K562 (cell line): Measurements from ENCODE around the gene LUC7L3. TPM values are rescaled to one million over a fixed set of nuclear protein-coding genes. Genes with fewer than 3 reads are reported as not detected.

Experiments used
- BCOR ChIP-seq: fragments of 450-650 bp; IDR thresholded peaks from 2 replicates; pipeline ENCODE4 v1.6.1; 2016
- CBFA2T2 ChIP-seq: fragments of 450-650 bp; conservative IDR thresholded peaks from 2 replicates; pipeline ENCODE4 v1.6.1; 2017; ENCODE audit warnings: mild to moderate bottlenecking
- EHMT2 ChIP-seq: fragments of 450-650 bp; IDR thresholded peaks from 2 replicates; pipeline ENCODE4 v1.6.1; 2018; ENCODE audit warnings: antibody characterized with exemption
- HSF4 ChIP-seq: fragments of 250-450 bp; sonication (Bioruptor Pico); IDR thresholded peaks from 2 replicates; pipeline ENCODE4 v2.1.2; 2022; ENCODE audit warnings: mild to moderate bottlenecking, moderate library complexity, borderline replicate concordance
- ID3 ChIP-seq, 2 experiments: fragments of 250-450 bp in 1 of 2; fragments of 450-650 bp in 1 of 2; sonication (Bioruptor Pico) in 1 of 2; IDR thresholded peaks; 2 replicates each; pipeline versions ENCODE4 v1.6.1 to v1.8.0; 2016 to 2021; ENCODE audit warnings: mild to moderate bottlenecking in 2 of 2, moderate library complexity in 2 of 2, missing compliant biosample characterization in 1 of 2, missing genetic modification characterization in 1 of 2
- MAFG ChIP-seq: fragments of 450-650 bp; conservative IDR thresholded peaks from 2 replicates; pipeline ENCODE4 v1.6.1; 2016; ENCODE audit warnings: missing genetic modification characterization, missing compliant biosample characterization
- NFXL1 ChIP-seq: fragments of 450-650 bp; formaldehyde crosslinking; IDR thresholded peaks from 2 replicates; pipeline ENCODE4 v1.4.0; 2021; ENCODE audit warnings: mild to moderate bottlenecking
- RBM14 ChIP-seq: fragments of 200-400 bp; formaldehyde crosslinking; IDR thresholded peaks from 2 replicates; pipeline ENCODE4 v1.6.1; 2018; ENCODE audit warnings: low read depth, mild to moderate bottlenecking, low read length, moderate library complexity, borderline replicate concordance; ENCODE audit not compliant: insufficient read depth
- RBM17 ChIP-seq: fragments of 200-400 bp; formaldehyde crosslinking; IDR thresholded peaks from 2 replicates; pipeline ENCODE4 v1.6.1; 2017; ENCODE audit warnings: low read depth, mild to moderate bottlenecking, low read length, borderline replicate concordance
- SIRT6 ChIP-seq: IDR thresholded peaks from one replicate; pipeline ENCODE4 v1.6.1; 2012; ENCODE audit warnings: low read depth, mild to moderate bottlenecking, control low read depth, inconsistent platforms, low read length, moderate library complexity
- SP1 ChIP-seq: sonication (generic); formaldehyde crosslinking; IDR thresholded peaks from 2 replicates; pipeline ENCODE4 v1.8.1; 2022; ENCODE audit warnings: mild to moderate bottlenecking, missing genetic modification reagents
- SPI1 ChIP-seq: IDR thresholded peaks from 2 replicates; pipeline ENCODE4 v1.6.1; 2011; ENCODE audit warnings: low read depth, low read length, control low read depth, borderline replicate concordance
- STAT5B ChIP-seq: fragments of 250-450 bp; sonication (Bioruptor Pico); IDR thresholded peaks from 2 replicates; pipeline ENCODE4 v1.8.0; 2021; ENCODE audit warnings: mild to moderate bottlenecking, inconsistent platforms
- TAF7 ChIP-seq: fragments of 450-650 bp; IDR thresholded peaks from 2 replicates; pipeline ENCODE4 v1.6.1; 2016; ENCODE audit warnings: missing genetic modification characterization, missing compliant biosample characterization
- TCF7 ChIP-seq: sonication (generic); IDR thresholded peaks from 2 replicates; pipeline ENCODE4 v1.6.1; 2016; ENCODE audit warnings: antibody characterized with exemption, borderline replicate concordance
- ZEB2 ChIP-seq: fragments of 450-650 bp; IDR thresholded peaks from 2 replicates; pipeline ENCODE4 v1.6.1; 2016
- ZFP36 ChIP-seq: fragments of 150-350 bp; IDR thresholded peaks from 2 replicates; pipeline ENCODE4 v1.6.1; 2018; ENCODE audit warnings: low read length, low read depth; ENCODE audit not compliant: partially characterized antibody
- polyA plus RNA-seq, 8 experiments: library from polyadenylated mRNA; depleted of rRNA in 4 of 8; stranded (reverse) in 5 of 8; unstranded in 3 of 8; fragments of >200 nt; fragmentation: Nextera tagmentation in 2 of 8; fragmentation: Illumina TruSeq in 1 of 8; extraction: Ambion mirVana in 2 of 8; extraction: Trizol in 1 of 8; gene quantifications; 2 replicates each; pipeline versions ENCODE4 v1.2.1 to v1.2.3, GENCODE V29; 2011 to 2014; ENCODE audit warnings: inconsistent platforms in 1 of 8, missing spikeins in 1 of 8
- total RNA-seq, 7 experiments: library from RNA; depleted of rRNA in 6 of 7; stranded (reverse); fragments of >200 nt in 6 of 7; fragmentation: Illumina TruSeq in 2 of 7; extraction: Trizol in 2 of 7; gene quantifications; 2 replicates each; pipeline versions ENCODE4 v1.2.1 to v1.2.3, GENCODE V29; 2011 to 2021; ENCODE audit warnings: low replicate concordance in 1 of 7
- TF ChIP-seq, protein P1 (sequence below): fragments of 200-800 bp; sonication (Bioruptor generic); IDR thresholded peaks from 2 replicates; pipeline ENCODE4 v1.6.1; 2016; ENCODE audit warnings: missing genetic modification characterization, missing compliant biosample characterization
- TF ChIP-seq, protein P2 (sequence below): fragments of 250-450 bp; sonication (Bioruptor Pico); IDR thresholded peaks from 2 replicates; pipeline ENCODE4 v1.8.0; 2022; ENCODE audit warnings: moderate library complexity, mild to moderate bottlenecking, inconsistent platforms
- TF ChIP-seq, protein P3 (sequence below): fragments of 450-650 bp; conservative IDR thresholded peaks from 2 replicates; pipeline ENCODE4 v1.6.1; 2016; ENCODE audit warnings: missing genetic modification characterization, low read depth, mild to moderate bottlenecking, missing compliant biosample characterization, moderate library complexity

Gene LUC7L3
- total and polyA plus RNA-seq, 9 of the 15 experiments (the other 6 are each of a cell fraction or from before 2014, with no cell fraction given), result 80.8 to 284 (median 127) TPM

- TF ChIP-seq, protein P1, sequence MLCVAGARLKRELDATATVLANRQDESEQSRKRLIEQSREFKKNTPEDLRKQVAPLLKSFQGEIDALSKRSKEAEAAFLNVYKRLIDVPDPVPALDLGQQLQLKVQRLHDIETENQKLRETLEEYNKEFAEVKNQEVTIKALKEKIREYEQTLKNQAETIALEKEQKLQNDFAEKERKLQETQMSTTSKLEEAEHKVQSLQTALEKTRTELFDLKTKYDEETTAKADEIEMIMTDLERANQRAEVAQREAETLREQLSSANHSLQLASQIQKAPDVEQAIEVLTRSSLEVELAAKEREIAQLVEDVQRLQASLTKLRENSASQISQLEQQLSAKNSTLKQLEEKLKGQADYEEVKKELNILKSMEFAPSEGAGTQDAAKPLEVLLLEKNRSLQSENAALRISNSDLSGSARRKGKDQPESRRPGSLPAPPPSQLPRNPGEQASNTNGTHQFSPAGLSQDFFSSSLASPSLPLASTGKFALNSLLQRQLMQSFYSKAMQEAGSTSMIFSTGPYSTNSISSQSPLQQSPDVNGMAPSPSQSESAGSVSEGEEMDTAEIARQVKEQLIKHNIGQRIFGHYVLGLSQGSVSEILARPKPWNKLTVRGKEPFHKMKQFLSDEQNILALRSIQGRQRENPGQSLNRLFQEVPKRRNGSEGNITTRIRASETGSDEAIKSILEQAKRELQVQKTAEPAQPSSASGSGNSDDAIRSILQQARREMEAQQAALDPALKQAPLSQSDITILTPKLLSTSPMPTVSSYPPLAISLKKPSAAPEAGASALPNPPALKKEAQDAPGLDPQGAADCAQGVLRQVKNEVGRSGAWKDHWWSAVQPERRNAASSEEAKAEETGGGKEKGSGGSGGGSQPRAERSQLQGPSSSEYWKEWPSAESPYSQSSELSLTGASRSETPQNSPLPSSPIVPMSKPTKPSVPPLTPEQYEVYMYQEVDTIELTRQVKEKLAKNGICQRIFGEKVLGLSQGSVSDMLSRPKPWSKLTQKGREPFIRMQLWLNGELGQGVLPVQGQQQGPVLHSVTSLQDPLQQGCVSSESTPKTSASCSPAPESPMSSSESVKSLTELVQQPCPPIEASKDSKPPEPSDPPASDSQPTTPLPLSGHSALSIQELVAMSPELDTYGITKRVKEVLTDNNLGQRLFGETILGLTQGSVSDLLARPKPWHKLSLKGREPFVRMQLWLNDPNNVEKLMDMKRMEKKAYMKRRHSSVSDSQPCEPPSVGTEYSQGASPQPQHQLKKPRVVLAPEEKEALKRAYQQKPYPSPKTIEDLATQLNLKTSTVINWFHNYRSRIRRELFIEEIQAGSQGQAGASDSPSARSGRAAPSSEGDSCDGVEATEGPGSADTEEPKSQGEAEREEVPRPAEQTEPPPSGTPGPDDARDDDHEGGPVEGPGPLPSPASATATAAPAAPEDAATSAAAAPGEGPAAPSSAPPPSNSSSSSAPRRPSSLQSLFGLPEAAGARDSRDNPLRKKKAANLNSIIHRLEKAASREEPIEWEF (CRISPR knock-in tag), result no peak
- peak; percentile 44; the same call in 1 of the 2 replicates for TF ChIP-seq TCF7
- no peak for TF ChIP-seq EHMT2
- TF ChIP-seq MAFG (tag), result 0 out of 2 replicates have a peak, but pooled peaks have one; percentile 4
- 0 out of 2 replicates have a peak, but pooled peaks have one; percentile 17 for TF ChIP-seq CBFA2T2
- peak; percentile 89 for TF ChIP-seq ZEB2
- TF ChIP-seq STAT5B (CRISPR knock-in tag), result no peak
- TF ChIP-seq BCOR, result 0 out of 2 replicates have a peak, but pooled peaks have one; percentile 35
- peak; percentile 5 for TF ChIP-seq ZFP36
- no peak for TF ChIP-seq RBM17
- TF ChIP-seq NFXL1 (CRISPR knock-in tag), result no peak
- TF ChIP-seq, protein P2, sequence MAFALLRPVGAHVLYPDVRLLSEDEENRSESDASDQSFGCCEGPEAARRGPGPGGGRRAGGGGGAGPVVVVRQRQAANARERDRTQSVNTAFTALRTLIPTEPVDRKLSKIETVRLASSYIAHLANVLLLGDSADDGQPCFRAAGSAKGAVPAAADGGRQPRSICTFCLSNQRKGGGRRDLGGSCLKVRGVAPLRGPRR (CRISPR knock-in tag), result no peak
- 0 out of 2 replicates have a peak, but pooled peaks have one; percentile 16 for TF ChIP-seq SPI1
- TF ChIP-seq, protein P3, sequence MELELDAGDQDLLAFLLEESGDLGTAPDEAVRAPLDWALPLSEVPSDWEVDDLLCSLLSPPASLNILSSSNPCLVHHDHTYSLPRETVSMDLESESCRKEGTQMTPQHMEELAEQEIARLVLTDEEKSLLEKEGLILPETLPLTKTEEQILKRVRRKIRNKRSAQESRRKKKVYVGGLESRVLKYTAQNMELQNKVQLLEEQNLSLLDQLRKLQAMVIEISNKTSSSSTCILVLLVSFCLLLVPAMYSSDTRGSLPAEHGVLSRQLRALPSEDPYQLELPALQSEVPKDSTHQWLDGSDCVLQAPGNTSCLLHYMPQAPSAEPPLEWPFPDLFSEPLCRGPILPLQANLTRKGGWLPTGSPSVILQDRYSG (tag), result no peak
- peak; percentile 68; the same call in 1 of the 2 replicates for TF ChIP-seq SP1
- no peak for TF ChIP-seq TAF7 (tag)
- no peak for TF ChIP-seq SIRT6
- no peak for TF ChIP-seq ID3 (CRISPR knock-in tag; IDR thresholded peaks at IDR 0.05)
- TF ChIP-seq ID3 (tag; IDR thresholded peaks at IDR 0.05), result peak; percentile 5; the same call in 1 of the 2 replicates
- no peak for TF ChIP-seq RBM14
- TF ChIP-seq HSF4 (CRISPR knock-in tag), result no peak
These were observed 11.9 kb upstream of the LUC7L3 start, which contains the start of gene ANKRD40 (continued) for GRCh38 chr17:50707289-50708049.
